C4-2B (cell line): ENCODE measurements around the gene REXO1.

ENCODE experiments used
- ZFX ChIP-seq: fragments of 450-650 bp; IDR thresholded peaks from 2 replicates; pipeline ENCODE4 v1.6.1; 2017
- TF ChIP-seq, protein P1 (sequence below): fragments of 450-650 bp; conservative IDR thresholded peaks from 2 replicates; pipeline ENCODE4 v1.5.1; 2017; ENCODE audit warnings: mild to moderate bottlenecking

GRCh38 chr19:1809678-1810077 is 38.6 kb downstream of the REXO1 start:
- TF ChIP-seq, protein P1, sequence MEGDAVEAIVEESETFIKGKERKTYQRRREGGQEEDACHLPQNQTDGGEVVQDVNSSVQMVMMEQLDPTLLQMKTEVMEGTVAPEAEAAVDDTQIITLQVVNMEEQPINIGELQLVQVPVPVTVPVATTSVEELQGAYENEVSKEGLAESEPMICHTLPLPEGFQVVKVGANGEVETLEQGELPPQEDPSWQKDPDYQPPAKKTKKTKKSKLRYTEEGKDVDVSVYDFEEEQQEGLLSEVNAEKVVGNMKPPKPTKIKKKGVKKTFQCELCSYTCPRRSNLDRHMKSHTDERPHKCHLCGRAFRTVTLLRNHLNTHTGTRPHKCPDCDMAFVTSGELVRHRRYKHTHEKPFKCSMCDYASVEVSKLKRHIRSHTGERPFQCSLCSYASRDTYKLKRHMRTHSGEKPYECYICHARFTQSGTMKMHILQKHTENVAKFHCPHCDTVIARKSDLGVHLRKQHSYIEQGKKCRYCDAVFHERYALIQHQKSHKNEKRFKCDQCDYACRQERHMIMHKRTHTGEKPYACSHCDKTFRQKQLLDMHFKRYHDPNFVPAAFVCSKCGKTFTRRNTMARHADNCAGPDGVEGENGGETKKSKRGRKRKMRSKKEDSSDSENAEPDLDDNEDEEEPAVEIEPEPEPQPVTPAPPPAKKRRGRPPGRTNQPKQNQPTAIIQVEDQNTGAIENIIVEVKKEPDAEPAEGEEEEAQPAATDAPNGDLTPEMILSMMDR = no peak
- no peak for TF ChIP-seq ZFX
